Calu3 (cell line): ENCODE data around the gene SEC24B. TPM values are rescaled to one million over a fixed set of nuclear protein-coding genes. Genes with fewer than 3 reads are reported as not detected.

ENCODE experiments used
- BruUV-seq: library from RNA; stranded (reverse); fragments of 400-500 nt; replicated peaks from 2 replicates; lab custom pipeline; 2021; lab: Mats Ljungman, UMichigan
- CTCF ChIA-PET: fragments of 300-600 bp; sonication (Branson Sonifier 250); formaldehyde crosslinking; loops from one replicate; lab custom pipeline; 2022; ENCODE audit warnings: antibody characterized with exemption; lab: Charles Lee
- DNase-seq: peaks from one replicate; pipeline ENCODE4 v3.0.0; 2022
- H3K27ac Mint-ChIP-seq: one replicate; pipeline ENCODE4 v1.8.0; 2022; ENCODE audit warnings: mixed read lengths; ENCODE audit not compliant: unreplicated experiment
- H3K27me3 Mint-ChIP-seq: one replicate; pipeline ENCODE4 v1.8.0; 2022; ENCODE audit warnings: mixed read lengths; ENCODE audit not compliant: unreplicated experiment
- H3K36me3 Mint-ChIP-seq: one replicate; pipeline ENCODE4 v1.8.0; 2022; ENCODE audit warnings: mild to moderate bottlenecking, moderate library complexity, mixed read lengths; ENCODE audit not compliant: insufficient read depth, unreplicated experiment
- H3K4me1 Mint-ChIP-seq: one replicate; pipeline ENCODE4 v1.8.0; 2022; ENCODE audit warnings: mild to moderate bottlenecking, low read depth, mixed read lengths; ENCODE audit not compliant: unreplicated experiment
- H3K4me3 Mint-ChIP-seq: one replicate; pipeline ENCODE4 v1.8.0; 2022; ENCODE audit warnings: mild to moderate bottlenecking, low read depth, moderate library complexity, mixed read lengths; ENCODE audit not compliant: unreplicated experiment
- H3K9me3 Mint-ChIP-seq: one replicate; pipeline ENCODE4 v1.8.0; 2022; ENCODE audit warnings: low read depth, mixed read lengths; ENCODE audit not compliant: unreplicated experiment
- CTCF ChIP-seq: fragments of 200-600 bp; IDR thresholded peaks from one replicate; pipeline ENCODE4 v1.8.0; 2022; ENCODE audit warnings: antibody characterized with exemption; ENCODE audit not compliant: unreplicated experiment
- intact Hi-C: fragments of 100-400 bp; cut with micrococcal nuclease; formaldehyde crosslinking; loops from one replicate; pipeline ENCODE4 v1.10.0; 2022; ENCODE audit not compliant: unreplicated experiment
- total RNA-seq: library from RNA; stranded (reverse); gene quantifications from 2 replicates; pipeline ENCODE4 v1.2.3, GENCODE V29; 2022

Gene SEC24B
- total RNA-seq, 1 experiment from 2014 or later: 21.5 TPM

GRCh38 chr4:109496875-109497274 is 63.3 kb downstream of the SEC24B start:
- Mint-ChIP-seq H3K4me1 (no peaks in the 10 kb centered on the region), H3K9me3 (no peaks in the 10 kb centered on the region), H3K27me3 (no peaks in the 10 kb centered on the region), H3K4me3 (no peak overlapping the region), H3K27ac (no peak overlapping the region), H3K36me3 (peaks cover 9% of the 10 kb centered on the region)
- intact Hi-C loops: no loop called here
- CTCF ChIA-PET: no interaction called here
- no peak for DNase-seq
- no peak for TF ChIP-seq CTCF
- no TSS peak for BruUV-seq

- no peak for DNase-seq
- CTCF ChIA-PET: no interaction called here
- H3K4me3 Mint-ChIP-seq: no peak overlapping the region
- no peaks in the 10 kb centered on the region for H3K4me1 Mint-ChIP-seq
- no peak for TF ChIP-seq CTCF
- no peaks in the 10 kb centered on the region for H3K9me3 Mint-ChIP-seq
- peaks cover 9% of the 10 kb centered on the region for H3K36me3 Mint-ChIP-seq
- H3K27me3 Mint-ChIP-seq: no peaks in the 10 kb centered on the region
- intact Hi-C loops: no loop called here
- BruUV-seq: no TSS peak
- no peak overlapping the region for H3K27ac Mint-ChIP-seq
Measured at GRCh38 chr4:109497511-109497910, 63.9 kb downstream of the SEC24B start.

GRCh38 chr4:109499513-109499912 is 65.9 kb downstream of the SEC24B start:
- no TSS peak for BruUV-seq
- intact Hi-C loops: no loop called here
- CTCF ChIA-PET: no interaction called here

GRCh38 chr4:109506890-109507289 is 73.3 kb downstream of the SEC24B start:
- Mint-ChIP-seq H3K4me3 (no peak overlapping the region), H3K4me1 (no peaks in the 10 kb centered on the region), H3K27ac (no peak overlapping the region), H3K9me3 (no peaks in the 10 kb centered on the region), H3K36me3 (peaks cover 23% of the 10 kb centered on the region), H3K27me3 (no peaks in the 10 kb centered on the region)
- TF ChIP-seq CTCF: no peak
- BruUV-seq: no TSS peak
- no peak for DNase-seq
- intact Hi-C loops: no loop called here
- CTCF ChIA-PET: interaction anchor here (0.6 kb wide), 1 partner anchor 52 kb away, joined by 4 read pairs; no protein-coding TSS in a partner anchor

More at GRCh38 chr4:109499513-109499912, 65.9 kb downstream of the SEC24B start:
- no peak overlapping the region for H3K4me3 Mint-ChIP-seq
- H3K9me3 Mint-ChIP-seq: no peaks in the 10 kb centered on the region
- peaks cover 9% of the 10 kb centered on the region for H3K36me3 Mint-ChIP-seq
- no peaks in the 10 kb centered on the region for H3K4me1 Mint-ChIP-seq
- no peak for TF ChIP-seq CTCF
- no peaks in the 10 kb centered on the region for H3K27me3 Mint-ChIP-seq
- no peak overlapping the region for H3K27ac Mint-ChIP-seq
- no peak for DNase-seq
